Non-pigmented ciliary epithelial cell (primary cell): ENCODE measurements around the gene MTCH2.
"Not testable (repeated sequence)": the region's sequence is repeated elsewhere in the genome, so short reads cannot be mapped to it uniquely, and the experiment has no call there.

ENCODE experiments used
- DNase-seq: peaks from one replicate; pipeline ENCODE4 v3.0.0-alpha.2; 2010; ENCODE audit warnings: low read depth

The MTCH2 gene

DNA sequence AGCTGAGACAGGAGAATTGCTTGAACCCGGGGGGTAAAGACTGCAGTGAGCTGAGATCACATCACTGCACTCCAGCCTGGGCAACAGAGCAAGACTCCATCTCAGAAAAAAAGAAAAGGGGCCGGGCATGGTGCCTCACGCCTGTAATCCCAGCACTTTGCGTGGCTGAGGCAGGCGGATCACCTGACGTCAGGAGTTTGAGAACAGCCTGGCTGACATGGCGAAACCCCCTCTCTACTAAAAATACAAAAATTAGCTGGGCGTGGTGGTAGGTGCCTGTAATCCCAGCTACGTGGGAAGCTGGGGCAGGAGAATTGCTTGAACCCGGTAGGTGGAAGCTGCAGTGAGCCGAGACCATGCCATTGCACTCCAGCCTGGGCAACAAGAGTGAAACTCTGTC is 6.0 kb downstream of the MTCH2 start:
- not testable (repeated sequence) for DNase-seq

DNA sequence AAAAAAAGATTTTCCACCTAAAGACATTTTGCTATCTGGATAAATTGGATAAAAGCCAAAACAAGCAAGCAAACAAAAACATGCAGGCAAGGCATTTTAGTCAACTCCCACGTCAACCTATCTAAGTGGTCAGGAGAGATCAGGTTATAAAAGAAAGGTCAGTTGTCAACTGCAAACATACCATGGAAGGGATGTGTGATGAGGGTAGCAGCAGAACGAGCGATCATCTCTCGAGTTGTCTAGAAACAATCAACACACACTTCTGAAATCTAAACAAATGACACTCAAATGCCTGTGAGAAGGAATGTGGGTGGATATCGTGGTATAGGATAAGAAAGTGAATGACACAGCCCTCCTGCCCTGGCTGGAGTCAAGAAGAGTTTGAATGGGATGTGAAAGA is 10.9 kb downstream of the MTCH2 start:
- DNase-seq: no peak

DNA sequence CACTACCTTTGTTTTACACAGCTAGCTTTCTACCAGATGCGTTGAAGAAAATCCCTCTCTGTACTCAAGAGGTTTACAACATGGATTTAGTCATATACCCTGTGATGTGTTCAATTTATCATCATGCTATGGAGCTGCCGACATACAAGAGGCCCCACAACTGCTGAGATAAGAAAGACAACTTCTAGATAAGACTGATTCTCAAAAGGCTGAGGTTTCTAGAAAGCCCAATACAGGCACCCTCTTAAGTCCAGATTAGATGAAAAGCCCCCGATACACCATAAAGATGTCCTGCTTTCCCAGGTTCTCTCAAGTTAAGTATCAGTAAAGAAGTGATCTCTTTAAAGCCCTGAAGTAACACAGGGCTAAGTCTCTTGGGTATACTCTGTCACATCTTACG is 14.3 kb downstream of the MTCH2 start:
- no peak for DNase-seq

DNA sequence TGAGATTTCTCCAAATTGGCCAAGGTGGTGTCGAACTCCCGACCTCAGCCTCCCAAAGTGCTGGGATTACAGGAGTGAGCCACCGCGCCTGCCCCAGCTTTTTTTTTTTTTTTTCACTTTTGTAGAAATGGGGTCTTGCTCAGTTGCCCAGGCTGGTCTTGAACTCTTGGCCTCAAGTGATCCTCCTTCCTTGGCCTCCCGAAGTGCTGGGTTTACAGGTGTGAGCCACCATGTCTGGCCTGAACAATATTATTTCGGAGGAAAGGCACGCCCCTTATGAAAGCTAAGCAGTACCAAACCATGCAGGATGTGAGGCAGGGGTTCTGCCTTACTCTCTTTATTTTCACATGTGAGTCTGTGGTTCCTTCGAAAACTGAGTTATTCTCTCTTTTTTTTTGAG is 16.1 kb downstream of the MTCH2 start:
- no peak for DNase-seq

DNA sequence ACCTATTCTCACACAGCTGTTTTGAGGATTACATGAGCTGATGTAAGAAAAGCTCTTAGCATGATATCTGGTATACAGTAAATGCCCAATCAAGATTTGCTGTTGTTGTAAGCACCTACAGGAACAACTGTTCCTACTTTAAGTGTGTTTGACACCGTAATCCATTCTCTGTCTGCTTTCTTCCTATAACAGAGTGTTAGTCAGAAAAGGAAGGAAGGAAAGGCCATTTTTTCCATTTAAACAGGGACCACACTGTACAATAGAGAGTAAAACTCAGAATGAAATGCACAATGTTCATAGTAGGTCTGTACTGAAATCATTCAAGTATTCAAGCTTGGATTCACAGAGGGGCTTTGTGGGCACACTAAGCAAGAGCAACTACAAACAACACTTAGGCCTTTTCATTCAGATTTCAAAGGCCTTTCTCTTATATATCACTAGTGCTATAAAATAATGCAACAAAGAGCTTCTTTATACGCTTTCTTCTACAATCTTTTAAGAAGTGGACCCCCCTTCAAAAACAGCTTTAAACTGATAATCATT is 21.5 kb downstream of the MTCH2 start:
- no peak for DNase-seq

DNA sequence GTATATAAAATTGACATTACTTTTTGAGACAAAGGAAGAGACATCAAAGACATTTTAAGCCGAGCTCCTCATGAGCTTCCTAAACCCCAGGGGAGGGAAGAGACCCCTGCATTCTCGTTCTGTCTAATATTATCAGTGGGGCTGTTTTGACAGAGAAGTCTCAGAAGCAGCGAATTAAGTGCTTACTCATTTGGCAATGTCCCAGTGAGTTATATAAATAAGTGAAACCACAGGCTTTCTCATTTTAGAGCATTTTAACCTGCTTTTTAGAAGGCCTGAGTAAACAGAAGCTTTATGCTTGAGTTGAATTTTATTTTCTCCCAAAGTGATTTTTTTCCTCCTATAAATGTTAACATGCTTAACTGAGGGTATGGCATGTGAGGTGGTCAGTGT is 24.9 kb downstream of the MTCH2 start:
- DNase-seq: no peak

DNA sequence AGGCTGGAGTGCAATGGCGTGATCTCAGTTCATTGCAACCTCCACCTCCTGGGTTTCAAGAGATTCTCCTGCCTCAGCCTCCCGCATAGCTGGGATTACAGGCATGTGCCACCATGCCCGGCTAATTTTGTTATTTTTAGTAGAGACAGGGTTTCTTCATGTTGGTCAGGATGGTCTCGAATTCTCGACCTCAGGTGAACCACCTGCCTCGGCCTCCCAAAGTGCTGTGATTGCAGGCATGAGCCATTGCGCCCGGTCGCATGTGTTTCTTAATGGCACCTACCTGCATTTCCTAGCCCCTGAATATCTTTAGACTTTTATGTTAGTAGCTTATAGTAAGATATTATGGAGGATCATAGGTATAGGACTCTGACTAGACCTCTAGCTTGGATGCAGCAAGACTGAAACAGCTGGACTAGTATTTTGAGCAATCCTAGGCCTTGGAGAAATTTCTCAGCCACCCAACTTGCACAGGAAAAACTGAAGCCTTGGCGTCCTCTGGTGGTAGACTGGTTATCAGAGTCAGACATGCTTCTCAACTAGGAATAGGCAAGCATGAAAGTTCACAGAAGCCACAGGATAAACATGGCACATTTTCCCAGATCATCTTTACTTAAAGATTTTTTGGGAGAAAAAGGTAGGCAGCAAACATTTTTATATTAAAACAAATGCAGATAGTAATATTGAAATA is 25.5 kb downstream of the MTCH2 start:
- DNase-seq: no peak

DNA sequence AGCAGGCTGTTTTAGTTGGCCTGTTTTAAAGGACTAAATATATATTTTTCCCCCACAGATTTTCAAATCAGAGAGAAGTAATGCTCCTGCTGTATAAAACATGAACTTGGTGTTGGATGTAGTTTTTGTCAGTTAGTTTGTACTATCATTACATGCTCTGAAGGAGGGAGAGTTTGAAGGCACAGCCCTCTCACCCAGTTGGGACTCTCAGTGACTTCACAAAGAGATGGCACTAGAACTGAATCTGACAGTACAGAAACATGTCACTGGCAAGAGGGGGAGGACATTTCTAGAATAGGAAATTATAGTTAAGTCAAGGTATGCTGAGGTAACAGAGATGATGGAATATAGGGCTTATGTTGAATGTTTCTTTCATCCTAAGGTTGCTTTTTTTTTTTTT is 27.1 kb downstream of the MTCH2 start:
- no peak for DNase-seq

DNA sequence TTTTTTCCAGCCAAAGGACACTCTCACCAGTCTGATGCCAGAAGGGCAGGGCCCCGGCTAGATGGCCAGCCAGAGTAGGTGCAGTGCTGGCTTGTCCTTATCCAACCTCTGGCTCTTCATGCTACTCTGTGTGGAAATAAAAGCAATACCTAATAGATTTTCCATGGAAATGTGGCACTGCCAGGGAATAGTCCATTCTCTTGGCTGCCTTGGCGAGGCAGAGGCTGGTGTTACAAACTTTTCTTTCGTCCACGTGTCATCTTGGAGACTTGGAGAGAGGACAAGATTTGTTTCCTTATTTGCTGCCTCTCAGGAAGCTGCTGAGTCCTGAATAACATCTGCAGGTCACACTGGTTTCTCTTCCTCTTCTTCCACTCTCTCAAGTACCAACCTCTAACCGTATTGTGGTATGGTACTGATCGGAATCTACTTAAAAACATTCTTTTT is 31.0 kb downstream of the MTCH2 start:
- no peak for DNase-seq

DNA sequence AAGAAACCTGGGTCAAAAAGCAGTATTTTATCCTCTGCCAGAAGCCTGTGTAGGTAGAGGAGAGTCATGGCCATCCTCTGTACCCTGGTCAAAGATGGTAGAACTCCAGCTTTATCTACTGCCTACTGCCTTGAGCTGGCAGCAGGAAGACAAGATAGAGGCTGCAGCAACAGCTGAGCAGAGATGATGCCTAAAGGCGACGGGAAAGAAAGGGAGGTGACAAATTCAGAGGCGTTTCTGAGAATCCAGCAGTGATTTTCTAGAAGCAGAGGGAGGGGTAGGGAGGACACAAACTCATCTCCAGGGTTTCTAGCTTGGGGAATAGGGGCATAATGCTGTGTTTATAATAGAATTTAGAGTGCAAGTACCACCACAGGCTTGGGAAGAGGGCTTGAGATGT is 32.7 kb downstream of the MTCH2 start:
- DNase-seq: no peak

DNA sequence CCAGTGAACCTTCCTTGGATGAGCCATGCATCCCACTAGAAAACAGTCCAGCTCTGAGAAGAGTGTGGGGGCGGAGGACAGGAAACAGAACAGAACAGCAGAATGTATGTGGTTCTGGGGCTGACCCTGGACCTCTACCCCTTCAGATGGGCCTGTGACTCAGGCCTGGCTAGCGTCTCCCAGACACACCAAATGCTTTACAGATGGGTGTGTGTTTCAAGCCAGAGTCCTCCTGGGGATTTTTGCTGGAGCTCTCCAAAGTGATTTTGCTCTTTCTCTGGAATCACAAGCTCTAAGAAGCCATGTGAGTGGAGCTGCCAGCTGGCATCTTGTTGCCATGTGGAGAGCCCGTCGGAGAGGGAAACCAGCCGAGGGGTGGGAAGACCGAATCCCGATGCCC is 35.0 kb downstream of the MTCH2 start:
- peak; percentile 82 for DNase-seq

DNA sequence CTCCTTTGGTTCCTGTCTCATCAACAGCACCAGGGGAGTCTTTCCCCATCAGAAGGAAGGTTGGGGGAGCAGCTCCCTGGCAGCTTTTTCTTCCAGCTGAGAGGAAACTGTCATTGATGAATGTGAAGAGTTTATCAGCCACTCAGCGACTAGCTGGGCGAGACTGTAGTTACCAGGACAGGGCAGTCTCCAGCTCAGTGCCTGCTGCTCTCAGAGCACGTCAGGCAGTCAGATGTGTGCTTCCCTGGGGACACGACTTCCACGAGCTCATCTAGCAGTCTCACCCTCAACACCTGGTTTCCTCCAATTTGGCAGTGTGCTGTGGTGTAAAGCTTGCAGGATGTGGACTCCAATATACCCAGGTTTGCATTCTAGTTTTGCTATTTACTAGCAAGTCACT is 35.6 kb downstream of the MTCH2 start:
- no peak for DNase-seq

DNA sequence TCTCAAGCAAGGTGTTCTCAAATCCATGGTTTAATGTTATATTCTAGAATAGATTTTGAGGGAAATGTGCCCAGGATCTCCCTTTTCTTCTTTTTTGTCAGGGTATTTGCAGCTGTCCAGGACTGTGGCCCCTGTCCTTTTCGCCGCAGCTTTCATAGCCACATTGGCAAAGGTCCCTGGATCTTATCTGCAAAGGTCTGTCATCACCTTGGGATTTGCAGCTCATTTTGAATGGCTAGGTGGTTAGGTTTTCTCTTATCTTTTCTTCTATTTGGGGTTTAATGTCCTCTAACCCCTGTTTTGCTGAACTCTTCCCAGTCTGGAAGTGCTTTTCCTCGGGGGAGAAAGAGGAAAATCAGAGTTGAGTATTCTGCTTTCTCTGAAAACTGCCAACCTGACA is 36.4 kb downstream of the MTCH2 start:
- no peak for DNase-seq

DNA sequence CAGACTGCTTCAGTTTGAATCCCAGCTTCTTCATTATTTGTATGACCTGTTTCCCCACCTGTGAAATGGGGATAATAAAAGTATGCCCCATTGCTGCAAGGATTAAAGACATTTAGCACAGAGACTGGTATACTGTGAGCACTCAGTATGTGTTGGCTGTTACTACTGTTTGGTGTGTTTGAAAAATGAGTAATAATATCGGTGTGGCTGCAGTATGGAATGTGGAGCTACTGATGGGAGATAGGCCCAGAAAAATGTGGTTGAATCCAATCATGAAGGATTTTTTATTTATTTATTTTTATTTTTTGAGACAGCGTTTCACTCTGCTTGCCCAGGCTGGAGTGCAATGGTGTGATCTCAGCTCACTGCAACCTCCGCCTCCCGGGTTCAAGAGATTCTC is 39.1 kb downstream of the MTCH2 start:
- DNase-seq: no peak

DNA sequence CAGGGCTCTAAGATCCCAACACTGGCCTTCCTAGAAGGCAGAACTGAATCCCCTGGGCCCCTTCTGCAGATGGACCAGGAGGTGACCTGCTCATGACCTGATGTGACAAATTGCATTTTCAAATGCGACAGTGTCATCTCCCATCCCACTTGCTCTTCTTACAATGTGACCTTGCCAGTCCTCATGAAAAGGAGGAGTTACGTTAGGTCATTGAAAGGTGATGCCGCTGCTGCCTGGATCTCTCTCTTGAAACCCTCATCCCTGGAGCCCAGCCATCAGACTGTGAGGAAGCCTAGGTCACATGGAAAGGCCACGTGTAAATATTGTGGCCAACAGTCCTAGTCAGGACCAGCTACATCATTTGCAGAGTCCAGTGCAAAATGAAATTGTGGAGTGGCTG is 42.5 kb downstream of the MTCH2 start:
- no peak for DNase-seq

DNA sequence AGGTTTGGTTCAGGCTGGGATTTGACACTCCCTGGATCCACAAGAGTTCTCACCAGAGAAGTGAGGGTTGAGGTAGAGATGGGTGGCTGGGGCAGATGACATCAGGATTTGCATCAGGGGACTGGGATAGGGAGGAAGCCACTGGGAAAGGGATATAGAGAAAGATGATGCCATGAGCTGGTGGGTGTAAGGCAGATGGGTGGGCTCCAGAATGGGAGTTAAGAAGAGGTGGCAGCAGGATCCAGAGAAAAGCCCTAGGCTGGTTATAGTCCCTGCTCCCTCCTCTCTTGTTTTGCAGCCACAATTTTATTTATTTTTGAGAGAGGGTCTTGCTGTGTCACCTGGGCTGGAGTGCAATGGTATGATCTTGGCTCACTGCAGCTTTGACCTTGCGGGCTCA is 46.4 kb downstream of the MTCH2 start:
- DNase-seq: no peak

DNA sequence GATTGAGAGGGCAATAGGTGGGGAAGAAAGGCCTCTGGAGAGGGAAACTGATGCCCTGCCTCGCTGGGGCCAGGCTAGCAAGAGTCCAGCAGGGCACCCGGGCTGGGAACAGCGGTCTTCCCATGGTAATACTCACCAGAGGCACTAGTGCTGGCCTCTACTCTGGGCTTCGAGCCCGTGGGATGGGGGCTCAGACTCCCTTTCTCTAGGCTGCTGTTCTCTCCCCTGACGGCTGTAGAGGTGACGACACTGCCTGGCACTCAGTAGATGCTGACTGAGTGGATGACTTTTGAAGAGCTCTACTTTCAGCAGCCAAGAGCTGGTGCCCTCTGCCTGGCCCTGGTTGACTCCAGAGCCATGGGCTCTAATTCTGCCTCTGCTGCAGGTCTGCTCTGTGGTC is 47.3 kb downstream of the MTCH2 start:
- DNase-seq: no peak

DNA sequence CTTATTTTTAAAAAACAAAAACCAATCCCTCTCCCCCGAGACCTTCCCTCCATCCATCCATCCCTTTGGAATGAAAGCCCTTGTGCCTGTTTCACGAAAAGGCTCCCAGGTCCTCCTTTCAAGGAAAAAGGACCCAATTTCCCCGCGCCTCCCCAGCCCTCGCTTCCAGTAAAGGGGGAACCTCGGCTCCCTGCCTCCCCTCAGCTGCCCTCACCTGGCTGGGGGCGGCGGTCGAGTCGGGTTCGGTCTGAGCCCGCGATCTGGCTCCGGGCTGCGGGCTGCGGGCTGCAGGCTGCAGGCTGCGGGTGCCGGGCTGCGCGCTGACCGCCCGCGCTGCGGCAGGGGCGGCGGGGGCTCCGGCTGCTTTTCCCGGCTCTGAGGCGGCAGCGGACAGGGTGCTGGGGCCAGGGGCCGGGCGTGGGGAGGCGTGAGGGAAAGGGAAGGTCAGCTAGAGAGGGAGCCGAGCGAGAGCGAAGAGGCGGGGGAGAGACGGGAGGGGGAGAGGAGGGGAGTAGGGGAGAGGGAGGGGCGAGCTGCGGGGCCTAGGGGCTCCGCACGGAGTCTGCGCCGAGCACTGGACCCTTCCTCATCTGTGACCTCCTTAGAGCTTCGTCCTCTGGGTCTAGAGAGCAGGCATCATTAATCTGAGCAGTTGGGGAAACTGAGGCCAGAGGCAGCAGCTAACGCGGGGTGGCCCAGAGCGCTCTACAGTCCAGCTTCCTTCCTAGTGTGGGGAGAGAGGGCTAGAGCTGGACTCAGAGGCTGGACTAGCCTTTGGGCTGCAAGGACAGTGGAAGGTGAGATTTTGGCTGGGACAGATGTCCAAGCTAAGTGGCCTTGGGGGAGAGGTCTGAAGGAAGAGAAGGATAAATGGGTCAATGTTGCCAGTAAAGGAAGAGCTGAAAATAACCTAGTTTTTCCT is 48.2 kb downstream of the MTCH2 start, which contains the start of gene C1QTNF4:
Gene C1QTNF4, minus strand, starts transcription at position 478 of the 922 bp plus-strand sequence. CDS start 3,601 bp downstream, outside the sequence.
- no peak for DNase-seq

DNA sequence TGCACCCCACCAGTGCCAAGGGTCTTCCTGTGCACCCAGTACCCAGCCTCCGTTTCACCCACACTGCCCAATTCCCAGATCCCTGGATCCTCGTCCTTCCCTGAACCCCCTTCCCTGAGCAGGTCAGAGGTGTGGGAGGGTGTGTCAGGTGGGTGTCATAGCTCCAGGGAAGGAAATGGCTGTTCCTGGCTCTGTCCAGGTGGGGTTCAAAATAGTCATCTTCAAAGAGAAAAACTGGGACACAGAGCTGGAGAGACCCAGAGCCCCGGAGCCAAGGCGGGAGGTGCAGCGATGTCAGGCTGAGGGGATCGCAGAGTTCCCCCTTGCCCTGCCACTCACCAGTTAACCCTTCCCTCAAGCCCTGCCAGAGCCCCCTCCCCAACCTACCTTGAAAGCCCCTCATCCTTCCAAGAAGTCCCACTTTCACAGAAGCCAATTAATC is 48.8 kb downstream of the MTCH2 start:
- DNase-seq: no peak

DNA sequence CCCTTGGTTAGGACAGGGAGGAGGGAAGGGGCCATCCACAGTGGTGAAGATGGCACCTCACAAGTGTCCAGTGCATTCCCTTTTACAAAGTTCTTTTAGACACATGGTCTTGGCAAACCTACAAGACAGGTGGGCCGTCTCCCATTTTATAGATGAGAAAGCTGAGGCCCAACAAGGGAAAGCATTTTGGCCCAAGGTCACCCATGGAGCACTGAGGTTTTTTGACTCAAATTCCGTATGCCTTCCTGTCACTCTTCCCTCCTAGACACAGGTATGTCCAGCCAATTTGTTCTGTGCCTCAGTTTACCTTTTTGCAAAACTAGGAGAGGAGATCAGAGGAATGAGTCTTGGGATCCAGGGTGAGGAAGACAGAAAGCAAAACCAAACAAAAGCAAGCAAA is 49.4 kb downstream of the MTCH2 start:
- no peak for DNase-seq

DNA sequence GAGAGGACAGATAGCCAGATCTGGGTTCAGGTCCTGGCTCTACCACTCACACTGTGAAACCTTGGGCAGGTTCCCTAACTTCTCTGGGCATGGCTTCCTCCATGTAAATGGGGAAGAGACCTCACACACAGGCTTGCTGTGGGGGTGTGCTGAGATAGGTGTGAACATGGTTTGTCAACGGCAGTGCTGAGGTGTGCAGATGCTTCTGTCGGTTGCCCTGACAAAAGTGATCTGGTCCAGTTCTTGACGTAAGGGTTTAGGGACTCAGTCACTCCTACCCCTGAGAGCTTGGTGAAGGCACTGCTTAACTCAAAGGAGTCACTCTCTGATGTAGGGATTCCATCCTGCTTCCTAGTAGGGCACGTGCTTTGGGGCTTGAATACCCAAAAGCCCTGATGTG is 50.1 kb downstream of the MTCH2 start:
- DNase-seq: no peak

DNA sequence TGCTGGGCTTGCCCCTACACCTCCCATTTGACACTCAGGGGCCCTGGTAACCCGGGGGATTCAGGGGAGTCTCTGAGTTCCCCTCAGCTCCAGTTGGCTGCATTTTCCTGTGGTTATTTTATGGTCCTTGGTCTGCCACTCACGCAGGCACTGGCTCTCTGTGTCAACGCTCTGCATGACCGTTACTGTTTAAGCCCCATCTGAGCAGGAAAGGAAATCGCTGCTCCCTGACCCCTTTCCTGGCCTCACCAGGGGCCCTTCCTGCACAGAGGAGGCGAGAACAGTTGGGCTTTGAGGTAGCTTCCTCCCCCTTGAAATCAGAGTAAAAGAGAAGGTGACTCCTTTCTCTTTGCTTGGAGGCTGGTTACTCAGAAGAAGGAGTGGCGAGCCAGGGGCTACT is 50.6 kb downstream of the MTCH2 start:
- DNase-seq: no peak
